Osteocyte (in vitro differentiated cells): ENCODE data around the gene GOLIM4. TPM values are rescaled to one million over a fixed set of nuclear protein-coding genes. Genes with fewer than 3 reads are reported as not detected.
"Not testable (repeated sequence)": the region's sequence is repeated elsewhere in the genome, so short reads cannot be mapped to it uniquely, and the experiment has no call there.

Source experiments
- DNase-seq: peaks from one replicate; pipeline ENCODE4 v3.0.0; 2021; ENCODE audit warnings: mixed read lengths; ENCODE audit not compliant: unreplicated experiment; ENCODE audit errors: extremely low spot score
- H3K27ac Mint-ChIP-seq: one replicate; pipeline ENCODE4 v1.8.0; 2021; ENCODE audit warnings: mild to moderate bottlenecking, mixed read lengths; ENCODE audit not compliant: unreplicated experiment
- H3K27me3 Mint-ChIP-seq: one replicate; pipeline ENCODE4 v1.8.0; 2021; ENCODE audit warnings: mixed read lengths; ENCODE audit not compliant: unreplicated experiment
- H3K36me3 Mint-ChIP-seq: one replicate; pipeline ENCODE4 v1.8.0; 2021; ENCODE audit warnings: mixed read lengths; ENCODE audit not compliant: unreplicated experiment
- H3K4me1 Mint-ChIP-seq: one replicate; pipeline ENCODE4 v1.8.0; 2021; ENCODE audit warnings: mixed read lengths; ENCODE audit not compliant: unreplicated experiment
- H3K4me3 Mint-ChIP-seq: one replicate; pipeline ENCODE4 v1.8.0; 2021; ENCODE audit warnings: mild to moderate bottlenecking, moderate library complexity, mixed read lengths; ENCODE audit not compliant: unreplicated experiment
- H3K9me3 Mint-ChIP-seq: one replicate; pipeline ENCODE4 v1.8.0; 2021; ENCODE audit warnings: mixed read lengths; ENCODE audit not compliant: unreplicated experiment
- CTCF ChIP-seq: fragments of 200-600 bp; sonication (generic); IDR thresholded peaks from 2 replicates; pipeline ENCODE4 v1.5.0; 2021; ENCODE audit warnings: antibody characterized with exemption, mild to moderate bottlenecking, moderate library complexity
- long read RNA-seq: library from polyadenylated mRNA; unstranded; transcript quantifications from one replicate; pipeline ENCODE4 v2.0.0, GENCODE V29; 2021
- total RNA-seq: library from RNA; stranded (reverse); gene quantifications from 2 replicates; pipeline ENCODE4 v1.2.1, GENCODE V29; 2021

Gene GOLIM4
- total RNA-seq = 39.7 and 40.5 TPM in 2 replicates
- long read RNA-seq, full-length matches to known transcripts = 12 of 126 reads
- long read RNA-seq, partial matches to known transcripts = 99 of 126 reads
- long read RNA-seq, other reads (novel, unspliced or antisense) = 15 of 126 reads

- Mint-ChIP-seq H3K36me3 (no peaks in the 10 kb centered on the region), H3K4me1 (peaks cover 33% of the 10 kb centered on the region), H3K4me3 (peak within 1 kb of the TSS; percentile 91), H3K27me3 (no peaks in the 10 kb centered on the region), H3K9me3 (no peaks in the 10 kb centered on the region), H3K27ac (peak within 1 kb of the TSS; percentile 92)
- peak; percentile 98 for DNase-seq
- TF ChIP-seq CTCF = peak; percentile 23
Observed at GRCh38 chr3:168095611-168096209, at the start of gene GOLIM4. Gene GOLIM4 (minus strand): TSS chr3:168095924. CDS start chr3:168095285, 639 bp downstream.

GRCh38 chr3:168141405-168141998 is 45.8 kb upstream of the GOLIM4 start:
- Mint-ChIP-seq H3K36me3 (no peaks in the 10 kb centered on the region), H3K27ac (no peak overlapping the region), H3K4me3 (no peak overlapping the region), H3K9me3 (no peaks in the 10 kb centered on the region), H3K4me1 (no peaks in the 10 kb centered on the region), H3K27me3 (peaks cover 10% of the 10 kb centered on the region)
- no peak for DNase-seq
- TF ChIP-seq CTCF = no peak

DNA sequence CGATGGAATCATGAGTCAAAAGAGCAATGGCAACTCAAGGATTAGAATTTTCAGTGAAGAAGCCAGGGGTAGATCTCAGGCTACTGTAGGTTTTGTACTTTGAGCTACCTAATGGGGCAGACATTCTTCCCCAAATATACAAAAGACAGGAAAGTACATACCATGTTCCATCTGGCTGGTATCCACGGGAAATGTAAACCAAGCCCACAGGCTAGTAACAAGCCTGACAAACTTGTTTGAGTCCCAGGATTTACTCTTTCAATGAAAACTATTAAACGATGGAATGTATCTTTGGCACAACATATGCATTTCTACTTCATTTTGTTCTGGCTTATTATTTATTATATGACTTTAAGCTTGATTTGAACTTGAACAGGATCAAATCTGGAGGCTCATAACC is 44.2 kb upstream of the GOLIM4 start:
- Mint-ChIP-seq H3K9me3 (no peaks in the 10 kb centered on the region), H3K27ac (no peak overlapping the region), H3K4me3 (no peak overlapping the region), H3K4me1 (no peaks in the 10 kb centered on the region), H3K27me3 (peaks cover 3% of the 10 kb centered on the region), H3K36me3 (no peaks in the 10 kb centered on the region)
- DNase-seq = no peak
- no peak for TF ChIP-seq CTCF

- H3K27ac Mint-ChIP-seq = no peak overlapping the region
- H3K9me3 Mint-ChIP-seq = no peaks in the 10 kb centered on the region
- DNase-seq = no peak
- no peak overlapping the region for H3K4me3 Mint-ChIP-seq
- TF ChIP-seq CTCF = no peak
- H3K4me1 Mint-ChIP-seq = no peaks in the 10 kb centered on the region
- H3K36me3 Mint-ChIP-seq = no peaks in the 10 kb centered on the region
- H3K27me3 Mint-ChIP-seq = peaks cover 3% of the 10 kb centered on the region
Observed at GRCh38 chr3:168138421-168138820, 42.7 kb upstream of the GOLIM4 start.

- DNase-seq = no peak
- no peaks in the 10 kb centered on the region for H3K9me3 Mint-ChIP-seq
- peaks cover 6% of the 10 kb centered on the region for H3K27me3 Mint-ChIP-seq
- H3K27ac Mint-ChIP-seq = no peak overlapping the region
- H3K36me3 Mint-ChIP-seq = no peaks in the 10 kb centered on the region
- no peaks in the 10 kb centered on the region for H3K4me1 Mint-ChIP-seq
- H3K4me3 Mint-ChIP-seq = no peak overlapping the region
- TF ChIP-seq CTCF = no peak
Observed at GRCh38 chr3:168134931-168135330, 39.2 kb upstream of the GOLIM4 start.

DNA sequence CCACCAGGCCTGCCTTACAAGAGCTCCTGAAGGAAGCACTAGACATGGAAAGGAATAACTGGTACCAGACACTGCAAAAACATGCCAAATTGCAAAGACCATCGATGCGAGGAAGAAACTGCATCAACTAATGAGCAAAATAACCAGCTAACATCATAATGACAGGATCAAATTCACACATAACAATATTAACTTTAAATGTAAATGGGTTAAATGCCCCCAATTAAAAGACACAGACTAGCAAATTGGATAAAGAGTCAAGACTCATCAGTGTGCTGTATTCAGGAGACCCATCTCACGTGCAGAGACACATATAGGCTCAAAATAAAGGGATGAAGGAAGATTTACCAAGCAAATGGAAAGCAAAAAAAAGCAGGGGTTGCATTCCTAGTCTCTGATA is 34.5 kb upstream of the GOLIM4 start:
- not testable (repeated sequence) for H3K4me1 Mint-ChIP-seq
- peaks cover 14% of the 10 kb centered on the region for H3K27me3 Mint-ChIP-seq

DNA sequence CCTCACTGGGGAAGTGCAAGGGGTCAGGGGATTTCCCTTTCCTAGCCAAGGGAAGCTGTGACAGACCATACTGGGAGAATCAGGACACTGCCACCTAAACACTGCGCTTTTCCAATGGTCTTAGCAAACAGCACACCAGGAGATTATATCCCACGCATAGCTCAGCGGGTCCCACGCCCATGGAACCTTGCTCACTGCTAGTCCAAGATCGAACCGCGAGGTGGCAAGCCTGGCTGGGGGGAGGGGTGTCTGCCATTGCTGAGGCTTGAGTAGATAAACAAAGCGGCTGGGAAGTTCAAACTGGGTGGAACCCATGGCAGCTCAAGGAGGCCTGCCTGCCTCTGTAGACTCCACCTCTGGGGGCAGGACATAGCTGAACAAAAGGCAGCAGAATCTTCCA is 32.7 kb upstream of the GOLIM4 start:
- not testable (repeated sequence) for H3K4me3 Mint-ChIP-seq, DNase-seq, H3K4me1 Mint-ChIP-seq, H3K36me3 Mint-ChIP-seq, H3K27ac Mint-ChIP-seq
- H3K9me3 Mint-ChIP-seq = peaks cover 12% of the 10 kb centered on the region
- peaks cover 20% of the 10 kb centered on the region for H3K27me3 Mint-ChIP-seq

More for the DNA sequence above, 34.5 kb upstream of the GOLIM4 start:
- not testable (repeated sequence) for H3K4me3 Mint-ChIP-seq, H3K36me3 Mint-ChIP-seq, H3K27ac Mint-ChIP-seq, DNase-seq
- H3K9me3 Mint-ChIP-seq = peaks cover 12% of the 10 kb centered on the region
